MM.1S (cell line): ENCODE results near the gene RIPK4.

Source experiments
- EZH2 ChIP-seq: fragments of 300-600 bp; sonication (generic); optimal IDR thresholded peaks from 2 replicates; pipeline ENCODE3; 2017; ENCODE audit warnings: low read depth, mild to moderate bottlenecking, antibody characterized with exemption, low read length, mixed read lengths
- TF ChIP-seq, protein P1 (sequence below): fragments of 300-600 bp; sonication (generic); IDR thresholded peaks from 2 replicates; pipeline ENCODE4 v1.5.1; 2016; ENCODE audit warnings: antibody characterized with exemption, low read length, mixed read lengths

DNA sequence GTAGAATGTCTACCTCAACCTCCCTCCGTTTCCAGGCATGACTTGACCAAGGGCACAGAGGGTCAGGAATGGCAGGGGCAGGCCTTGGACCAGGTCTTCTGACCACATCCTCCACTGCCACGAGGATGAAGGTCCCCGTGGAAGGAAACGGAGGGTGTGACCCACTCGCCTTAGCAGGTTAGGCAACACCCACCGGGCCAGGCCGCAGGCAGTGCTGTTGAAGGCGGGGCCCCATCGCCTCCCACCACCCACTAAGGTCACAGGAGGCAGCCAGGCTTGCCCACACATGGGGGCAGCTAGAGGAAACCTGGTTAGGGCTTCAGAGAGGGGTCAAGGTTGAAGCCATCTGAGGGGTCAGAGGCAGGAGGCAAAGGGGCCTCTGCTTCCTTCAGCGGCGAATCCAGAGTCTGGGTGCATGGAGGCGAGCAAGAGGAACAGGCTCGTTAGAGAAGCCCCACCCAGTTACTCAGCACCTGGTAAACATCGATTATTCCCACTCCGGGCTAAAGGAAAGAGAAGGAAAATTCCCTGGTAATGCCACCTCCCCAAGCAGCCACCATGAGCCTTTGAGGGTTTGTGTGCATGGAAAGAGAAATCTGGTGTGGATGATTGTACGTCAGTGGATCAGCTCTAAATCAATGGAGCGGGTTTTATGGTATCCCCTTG is 37.0 kb downstream of the RIPK4 start:
- TF ChIP-seq, protein P1, sequence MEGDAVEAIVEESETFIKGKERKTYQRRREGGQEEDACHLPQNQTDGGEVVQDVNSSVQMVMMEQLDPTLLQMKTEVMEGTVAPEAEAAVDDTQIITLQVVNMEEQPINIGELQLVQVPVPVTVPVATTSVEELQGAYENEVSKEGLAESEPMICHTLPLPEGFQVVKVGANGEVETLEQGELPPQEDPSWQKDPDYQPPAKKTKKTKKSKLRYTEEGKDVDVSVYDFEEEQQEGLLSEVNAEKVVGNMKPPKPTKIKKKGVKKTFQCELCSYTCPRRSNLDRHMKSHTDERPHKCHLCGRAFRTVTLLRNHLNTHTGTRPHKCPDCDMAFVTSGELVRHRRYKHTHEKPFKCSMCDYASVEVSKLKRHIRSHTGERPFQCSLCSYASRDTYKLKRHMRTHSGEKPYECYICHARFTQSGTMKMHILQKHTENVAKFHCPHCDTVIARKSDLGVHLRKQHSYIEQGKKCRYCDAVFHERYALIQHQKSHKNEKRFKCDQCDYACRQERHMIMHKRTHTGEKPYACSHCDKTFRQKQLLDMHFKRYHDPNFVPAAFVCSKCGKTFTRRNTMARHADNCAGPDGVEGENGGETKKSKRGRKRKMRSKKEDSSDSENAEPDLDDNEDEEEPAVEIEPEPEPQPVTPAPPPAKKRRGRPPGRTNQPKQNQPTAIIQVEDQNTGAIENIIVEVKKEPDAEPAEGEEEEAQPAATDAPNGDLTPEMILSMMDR: no peak
- no peak for TF ChIP-seq EZH2
